ENCODE measurements around the gene PDLIM7. TPM values are rescaled to one million over a fixed set of nuclear protein-coding genes. Genes with fewer than 3 reads are reported as not detected.
A peak's percentile ranks its signal among the peaks of the same experiment; 100 is the strongest.

Gene PDLIM7
- total RNA-seq, 1 donor from 2014 or later, result 187 TPM

DNA sequence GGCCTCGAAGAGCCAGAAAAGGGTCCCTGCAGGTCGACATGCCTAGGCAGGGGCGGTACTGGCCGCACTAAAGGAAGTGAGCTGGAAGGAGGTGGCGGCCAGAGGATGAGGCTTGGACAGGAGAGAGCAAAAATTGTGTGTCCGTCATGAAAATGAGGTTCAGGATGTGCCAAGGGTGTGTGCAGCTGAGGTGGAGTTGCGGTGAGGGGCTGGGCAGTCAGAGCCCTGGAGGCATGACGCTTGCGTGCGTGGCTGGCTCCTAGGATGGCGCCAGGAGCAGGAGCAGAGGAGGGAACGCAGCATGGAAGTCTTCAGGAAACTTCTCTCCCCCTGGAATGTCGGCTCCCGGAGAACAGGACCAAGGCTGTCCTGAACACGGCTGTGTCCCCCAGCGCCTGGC lies 5.5 kb upstream of the PDLIM7 start:
- no peak overlapping the region for H3K27ac Mint-ChIP-seq
- peaks cover 15% of the 10 kb centered on the region for H3K27me3 Mint-ChIP-seq
- H3K4me1 Mint-ChIP-seq (ENCODE audit: unreplicated experiment), result peaks cover 32% of the 10 kb centered on the region
- DNase-seq (ENCODE audit: extremely low spot score, unreplicated experiment), result no peak
- H3K9me3 Mint-ChIP-seq, result no peaks in the 10 kb centered on the region
- no peak overlapping the region for H3K4me3 Mint-ChIP-seq
- H3K36me3 Mint-ChIP-seq, result peaks cover 4% of the 10 kb centered on the region
- TF ChIP-seq, protein P1, sequence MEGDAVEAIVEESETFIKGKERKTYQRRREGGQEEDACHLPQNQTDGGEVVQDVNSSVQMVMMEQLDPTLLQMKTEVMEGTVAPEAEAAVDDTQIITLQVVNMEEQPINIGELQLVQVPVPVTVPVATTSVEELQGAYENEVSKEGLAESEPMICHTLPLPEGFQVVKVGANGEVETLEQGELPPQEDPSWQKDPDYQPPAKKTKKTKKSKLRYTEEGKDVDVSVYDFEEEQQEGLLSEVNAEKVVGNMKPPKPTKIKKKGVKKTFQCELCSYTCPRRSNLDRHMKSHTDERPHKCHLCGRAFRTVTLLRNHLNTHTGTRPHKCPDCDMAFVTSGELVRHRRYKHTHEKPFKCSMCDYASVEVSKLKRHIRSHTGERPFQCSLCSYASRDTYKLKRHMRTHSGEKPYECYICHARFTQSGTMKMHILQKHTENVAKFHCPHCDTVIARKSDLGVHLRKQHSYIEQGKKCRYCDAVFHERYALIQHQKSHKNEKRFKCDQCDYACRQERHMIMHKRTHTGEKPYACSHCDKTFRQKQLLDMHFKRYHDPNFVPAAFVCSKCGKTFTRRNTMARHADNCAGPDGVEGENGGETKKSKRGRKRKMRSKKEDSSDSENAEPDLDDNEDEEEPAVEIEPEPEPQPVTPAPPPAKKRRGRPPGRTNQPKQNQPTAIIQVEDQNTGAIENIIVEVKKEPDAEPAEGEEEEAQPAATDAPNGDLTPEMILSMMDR (conservative IDR thresholded peaks at IDR 0.05), result no peak

DNA sequence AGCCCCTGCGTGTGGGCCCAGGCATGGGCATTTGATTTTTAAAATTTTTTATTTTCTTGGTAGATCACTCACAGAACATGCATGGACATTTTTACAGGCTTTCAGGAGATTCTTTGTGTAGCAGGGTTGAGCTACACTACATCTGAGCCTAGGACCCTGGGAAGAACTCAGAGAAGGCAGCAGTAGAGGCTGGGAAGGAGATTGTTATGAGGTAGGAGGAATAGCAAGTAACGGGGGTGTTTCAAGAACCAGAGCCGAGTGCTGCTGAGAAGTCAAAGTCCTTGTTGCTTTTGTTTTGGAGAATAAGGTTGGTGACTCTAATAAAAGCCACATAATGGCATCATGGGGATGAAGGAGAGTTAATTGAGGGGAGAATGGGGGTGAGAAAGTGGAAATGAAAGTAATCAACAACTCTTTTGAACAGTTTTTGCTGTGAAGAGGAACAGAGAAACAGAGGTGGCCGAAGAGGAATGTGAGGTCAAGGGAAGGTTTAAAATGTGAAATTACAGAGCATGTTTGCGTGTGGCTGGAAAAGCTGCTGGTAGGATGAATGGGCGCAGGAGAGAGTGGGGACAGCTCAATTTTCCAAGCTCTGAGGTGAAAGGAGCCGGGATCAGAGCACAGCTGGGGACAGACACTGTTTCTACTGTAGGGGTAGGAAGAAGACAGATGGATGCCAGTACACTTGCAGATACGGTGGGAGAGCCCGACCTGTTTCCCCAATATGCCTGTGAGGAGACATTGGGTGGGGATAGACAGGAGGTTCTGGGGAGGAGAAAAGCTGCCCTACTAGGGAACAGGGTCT lies 4.7 kb upstream of the PDLIM7 start:
- peaks cover 32% of the 10 kb centered on the region for H3K4me1 Mint-ChIP-seq (ENCODE audit: unreplicated experiment)
- H3K27ac Mint-ChIP-seq, result no peak overlapping the region
- H3K9me3 Mint-ChIP-seq, result no peaks in the 10 kb centered on the region
- TF ChIP-seq, protein P1 (conservative IDR thresholded peaks at IDR 0.05), result no peak
- H3K36me3 Mint-ChIP-seq, result no peaks in the 10 kb centered on the region
- no peak for DNase-seq (ENCODE audit: extremely low spot score, unreplicated experiment)
- peaks cover 15% of the 10 kb centered on the region for H3K27me3 Mint-ChIP-seq
- no peak overlapping the region for H3K4me3 Mint-ChIP-seq

DNA sequence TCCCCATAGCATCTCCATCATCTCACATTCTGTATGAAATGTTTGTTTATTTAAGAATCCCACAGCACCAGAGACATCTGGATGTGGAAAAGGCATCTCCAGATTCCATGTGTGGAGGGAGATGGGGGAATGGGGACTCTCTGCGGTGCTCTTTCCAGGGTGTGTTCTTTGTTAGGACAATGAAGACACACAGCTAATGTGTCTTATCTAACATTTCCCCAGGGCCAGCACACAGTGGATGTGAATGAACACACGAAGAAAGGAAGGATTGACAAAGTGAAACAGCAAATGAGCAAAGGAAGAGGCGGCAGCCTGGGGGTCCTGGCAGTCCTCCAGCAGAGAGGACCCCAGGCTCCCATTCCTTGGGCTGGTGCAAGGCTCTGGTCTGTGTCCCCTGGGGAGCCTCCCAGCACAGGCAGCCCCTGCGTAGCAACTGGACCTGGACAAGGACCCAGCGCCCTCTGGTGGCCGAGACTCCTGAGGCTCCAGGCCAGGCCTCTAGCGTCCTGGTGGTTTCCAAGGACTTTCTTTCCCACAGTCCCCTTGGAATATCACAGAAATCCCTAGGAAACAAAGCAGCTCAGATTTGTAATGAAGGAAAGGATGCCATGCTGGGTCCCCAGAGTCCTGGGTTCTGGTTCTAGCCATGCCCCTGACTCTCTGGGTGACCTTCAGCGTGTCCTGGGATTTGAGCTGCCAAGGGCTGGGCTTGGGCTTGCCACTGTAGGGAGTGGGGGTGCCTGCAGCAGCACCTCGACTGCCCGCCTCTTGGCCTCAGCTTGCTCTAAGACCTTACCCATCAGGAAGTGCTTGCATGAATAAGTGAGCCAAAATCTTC lies 3.5 kb upstream of the PDLIM7 start:
- TF ChIP-seq, protein P1 (conservative IDR thresholded peaks at IDR 0.05), result peak; percentile 98
- Mint-ChIP-seq H3K4me3 (peak overlapping the region; percentile 57), H3K9me3 (no peaks in the 10 kb centered on the region), H3K4me1 (ENCODE audit: unreplicated experiment) (peaks cover 32% of the 10 kb centered on the region), H3K27ac (peak overlapping the region; percentile 67), H3K27me3 (peaks cover 15% of the 10 kb centered on the region), H3K36me3 (no peaks in the 10 kb centered on the region)
- DNase-seq (ENCODE audit: extremely low spot score, unreplicated experiment), result peak; percentile 92

DNA sequence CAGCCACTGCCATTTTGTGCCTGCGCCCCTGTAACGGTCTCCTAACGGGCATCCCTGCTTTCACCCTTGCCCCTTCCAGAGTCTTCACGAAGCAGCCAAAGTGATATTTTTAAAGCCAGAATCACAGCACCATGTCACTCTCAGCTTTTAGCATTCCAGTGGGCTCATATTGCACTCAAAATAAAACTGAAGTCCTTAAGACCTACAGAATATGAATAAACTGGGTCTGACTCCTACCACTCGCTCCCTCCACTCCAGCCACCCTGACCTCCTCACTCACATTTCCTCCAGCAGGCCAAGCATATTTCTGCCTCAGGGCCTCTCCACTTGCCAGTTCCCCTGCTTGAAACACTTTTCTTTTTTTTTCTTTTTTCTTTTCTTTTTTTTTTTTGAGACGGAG lies 2.4 kb upstream of the PDLIM7 start:
- Mint-ChIP-seq H3K27me3 (peaks cover 15% of the 10 kb centered on the region), H3K4me3 (peak overlapping the region; percentile 35), H3K27ac (no peak overlapping the region), H3K36me3 (no peaks in the 10 kb centered on the region), H3K9me3 (no peaks in the 10 kb centered on the region), H3K4me1 (ENCODE audit: unreplicated experiment) (peaks cover 32% of the 10 kb centered on the region)
- no peak for DNase-seq (ENCODE audit: extremely low spot score, unreplicated experiment)
- TF ChIP-seq, protein P1 (conservative IDR thresholded peaks at IDR 0.05), result no peak

DNA sequence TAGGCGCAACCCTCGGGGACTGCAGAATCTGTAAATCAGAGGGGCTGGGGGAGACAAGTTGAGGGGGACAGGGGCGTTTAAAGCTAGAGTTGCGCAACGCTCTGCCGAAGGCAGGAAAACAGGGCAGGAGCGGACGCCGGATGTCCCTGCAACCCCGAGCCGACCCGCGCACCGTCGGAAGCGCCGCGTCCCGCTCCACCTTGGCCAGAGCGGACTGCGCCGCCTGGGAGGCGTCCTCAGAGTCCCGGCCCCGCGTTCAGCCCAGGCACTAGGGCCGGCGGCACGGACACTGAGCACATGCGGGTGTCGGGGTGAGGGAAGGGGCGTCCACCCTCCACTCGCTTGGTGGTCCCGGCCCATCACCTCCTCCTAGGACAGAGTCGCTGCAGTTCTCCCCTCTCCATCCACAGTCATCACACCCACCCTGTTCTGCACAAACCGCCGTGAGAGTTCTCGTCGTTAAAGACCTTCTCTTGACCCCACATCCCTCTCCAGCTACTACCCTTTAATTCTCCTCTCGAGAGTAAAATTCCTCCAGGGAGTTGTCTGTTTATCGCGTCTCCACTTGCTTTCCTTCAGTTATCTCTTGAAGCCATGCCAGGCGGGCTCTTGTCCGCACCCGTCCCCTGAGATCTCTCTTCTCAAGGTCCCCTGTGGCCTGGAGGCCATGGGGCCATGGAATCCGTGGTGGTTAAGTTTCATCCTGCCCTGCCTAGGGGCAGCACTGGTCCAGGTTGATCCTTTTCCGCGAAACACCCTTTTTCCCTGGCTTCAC lies 796 bp upstream of the PDLIM7 start:
- Mint-ChIP-seq H3K4me1 (ENCODE audit: unreplicated experiment) (peaks cover 36% of the 10 kb centered on the region), H3K27ac (peak overlapping the region; percentile 73)
- TF ChIP-seq, protein P1 (conservative IDR thresholded peaks at IDR 0.05), result no peak

More for the DNA sequence above, 796 bp upstream of the PDLIM7 start:
- peaks cover 1% of the 10 kb centered on the region for H3K36me3 Mint-ChIP-seq
- H3K27me3 Mint-ChIP-seq, result peaks cover 15% of the 10 kb centered on the region
- no peaks in the 10 kb centered on the region for H3K9me3 Mint-ChIP-seq
- DNase-seq (ENCODE audit: extremely low spot score, unreplicated experiment), result no peak
- peak overlapping the region; percentile 87 for H3K4me3 Mint-ChIP-seq
